Stimulated activated CD8-positive, alpha-beta memory T cell treated with anti-CD3 and anti-CD28 coated beads, Interleukin-4, amount 100 ng/mL, for 48 hours (primary cell): ENCODE data around the gene FHOD3.

Experiments
- DNase-seq: peaks from one replicate; pipeline ENCODE4 v3.0.0-alpha.2; 2020

Gene FHOD3

DNA sequence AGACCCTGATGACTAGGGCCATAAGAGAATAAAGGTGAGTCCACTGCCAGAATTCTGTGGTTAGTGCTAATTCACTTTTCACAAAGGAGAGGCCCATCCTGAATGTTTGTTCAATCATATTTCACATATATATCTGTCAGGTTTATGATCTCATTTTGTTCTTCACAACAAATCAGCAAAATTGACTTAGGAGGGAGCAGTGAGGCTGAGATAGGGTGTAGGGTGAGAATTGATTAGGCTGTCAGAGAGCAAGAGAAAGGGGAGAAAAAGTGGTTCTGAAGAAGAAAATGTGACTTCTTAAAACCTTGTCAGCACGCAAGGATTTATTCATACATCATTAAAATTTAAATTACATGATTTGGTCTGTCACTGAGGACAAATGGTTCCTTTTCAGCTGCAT is 117.7 kb downstream of the FHOD3 start:
- DNase-seq, result no peak

DNA sequence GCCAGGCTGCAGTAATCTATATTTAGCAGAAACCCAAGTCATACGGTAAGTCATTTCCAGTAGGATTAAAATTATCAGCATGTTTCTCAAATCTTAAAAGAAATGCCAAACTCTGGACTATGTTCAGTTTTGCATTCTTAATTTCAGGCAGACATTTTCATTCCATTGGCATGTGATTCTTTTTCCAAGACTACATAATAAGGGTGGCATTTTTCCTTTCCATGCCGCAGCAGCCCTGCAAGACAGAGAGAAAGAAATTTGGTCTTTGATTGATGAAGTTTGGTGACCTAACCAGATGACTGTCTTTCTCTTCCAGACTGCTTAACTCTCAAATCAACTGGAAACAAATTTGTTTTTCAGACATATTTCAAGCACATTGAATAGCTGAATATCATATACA is 118.1 kb downstream of the FHOD3 start:
- DNase-seq, result no peak

DNA sequence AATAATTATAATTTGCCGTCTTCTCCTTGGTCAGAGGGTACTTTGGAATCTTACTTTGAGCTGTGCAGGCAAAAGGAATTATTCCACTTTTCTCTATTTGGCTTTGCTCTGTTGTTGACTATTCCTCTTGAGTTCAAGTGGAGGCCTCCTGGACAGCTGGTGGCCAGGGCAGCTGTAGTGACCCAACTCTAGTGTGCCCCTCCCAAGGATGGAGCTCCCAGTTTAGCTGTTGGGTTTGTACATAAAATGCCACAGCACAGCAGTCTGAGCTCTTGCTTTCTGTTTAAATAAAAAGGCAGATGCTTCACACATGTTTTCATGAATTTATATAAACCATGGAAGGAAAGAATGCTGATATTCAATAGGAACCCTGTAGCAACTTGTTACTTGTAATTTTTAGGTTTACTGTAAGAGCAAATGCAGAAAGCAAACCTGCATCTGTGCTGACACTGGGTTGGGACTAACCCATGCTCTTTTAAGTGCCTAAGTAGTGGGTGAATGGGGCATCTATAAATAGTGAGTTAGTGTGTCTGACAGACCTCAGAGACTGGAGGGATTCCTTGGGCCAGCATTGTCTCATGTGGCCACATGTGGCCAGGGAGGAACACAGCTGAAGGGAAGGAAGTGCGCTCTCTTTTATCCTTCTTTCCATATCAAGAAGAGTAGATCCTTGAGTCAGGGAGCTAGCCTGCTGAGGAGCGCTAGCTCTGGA is 121.8 kb downstream of the FHOD3 start:
- no peak for DNase-seq

DNA sequence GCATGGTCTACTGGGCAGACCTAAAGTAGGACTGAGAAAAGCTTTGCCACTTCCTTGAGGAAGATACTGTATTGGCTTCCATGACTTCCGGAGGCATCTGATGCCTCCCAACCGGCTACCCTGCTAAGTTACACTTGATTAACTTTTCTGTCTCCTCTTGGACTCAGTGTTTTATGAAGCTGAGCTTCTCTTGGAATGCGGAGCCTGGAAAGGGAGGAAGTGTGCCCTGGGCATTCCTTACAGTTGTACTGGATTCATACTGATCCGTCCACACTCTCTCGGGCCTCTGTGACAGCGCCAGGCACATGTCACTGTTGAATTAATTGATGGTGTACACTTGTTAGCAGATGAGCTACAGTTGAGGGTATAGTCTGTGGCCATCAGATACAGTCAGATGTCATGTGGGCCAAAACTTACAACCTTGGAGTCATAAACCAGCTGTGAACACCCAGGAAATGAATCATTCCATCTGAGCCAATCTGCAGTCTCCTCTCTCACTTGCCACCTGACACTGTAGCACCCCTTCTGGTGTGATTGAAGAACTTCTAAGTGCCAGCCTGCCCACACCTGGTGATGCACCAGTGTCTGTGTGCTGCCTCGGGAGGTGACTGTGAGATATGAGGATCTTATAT is 122.5 kb downstream of the FHOD3 start:
- peak; percentile 28 for DNase-seq

DNA sequence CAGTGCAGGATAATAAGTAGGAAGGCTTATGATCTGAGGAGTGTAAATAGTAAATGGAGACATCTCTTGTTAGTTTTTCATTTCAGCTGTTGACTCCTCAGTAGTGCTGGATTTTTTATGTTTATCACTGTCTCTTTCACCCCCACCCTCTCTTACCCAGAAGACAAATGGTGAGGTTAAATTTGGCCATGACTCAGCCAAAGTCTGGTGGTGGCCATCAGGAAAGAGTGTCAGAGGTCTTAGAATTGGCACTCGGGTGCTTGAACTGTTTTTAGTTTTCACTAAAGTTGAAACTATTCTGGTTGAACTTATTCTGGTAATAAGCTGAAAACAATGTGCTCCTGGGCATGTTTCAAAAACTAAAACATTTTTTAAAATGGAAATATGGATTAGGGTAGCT is 123.3 kb downstream of the FHOD3 start:
- DNase-seq, result no peak

DNA sequence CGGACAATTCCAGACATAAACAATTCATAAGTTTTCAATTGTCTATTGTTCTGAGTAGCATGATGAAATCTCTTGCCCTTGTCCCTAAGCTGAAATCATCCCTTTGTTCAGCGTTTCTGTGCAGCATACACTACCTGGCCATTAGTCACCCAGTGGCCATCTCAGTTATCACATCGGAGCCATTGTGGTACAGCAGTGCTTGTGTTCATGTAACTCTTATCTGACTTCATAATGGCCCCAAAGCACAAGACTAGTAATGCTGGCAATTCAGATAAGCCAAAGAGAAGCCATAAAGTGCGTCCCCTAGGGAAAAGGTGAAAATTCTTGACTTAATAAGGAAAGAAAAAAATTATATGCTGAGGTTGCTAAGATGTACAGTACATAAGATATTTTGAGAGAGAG is 127.2 kb downstream of the FHOD3 start:
- no peak for DNase-seq

DNA sequence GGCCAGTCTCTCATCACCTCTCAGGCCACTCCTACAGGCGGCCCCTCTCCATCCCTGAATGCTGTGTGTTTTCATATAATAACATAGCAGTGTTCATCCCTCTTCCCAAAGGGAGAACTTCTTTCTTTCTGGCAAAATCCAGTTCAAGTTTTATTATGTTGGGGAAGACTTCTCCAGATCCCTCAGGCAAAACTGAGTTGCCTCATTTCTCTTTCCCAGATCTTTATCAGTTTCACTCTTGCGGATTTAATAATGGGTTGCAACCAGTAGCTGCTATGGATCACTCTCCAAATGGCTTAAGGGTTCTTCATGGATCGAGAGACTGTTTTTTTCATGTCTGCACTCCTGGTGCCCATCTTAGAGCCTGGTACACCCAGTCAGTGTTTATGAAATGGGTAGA is 129.9 kb downstream of the FHOD3 start:
- no peak for DNase-seq

DNA sequence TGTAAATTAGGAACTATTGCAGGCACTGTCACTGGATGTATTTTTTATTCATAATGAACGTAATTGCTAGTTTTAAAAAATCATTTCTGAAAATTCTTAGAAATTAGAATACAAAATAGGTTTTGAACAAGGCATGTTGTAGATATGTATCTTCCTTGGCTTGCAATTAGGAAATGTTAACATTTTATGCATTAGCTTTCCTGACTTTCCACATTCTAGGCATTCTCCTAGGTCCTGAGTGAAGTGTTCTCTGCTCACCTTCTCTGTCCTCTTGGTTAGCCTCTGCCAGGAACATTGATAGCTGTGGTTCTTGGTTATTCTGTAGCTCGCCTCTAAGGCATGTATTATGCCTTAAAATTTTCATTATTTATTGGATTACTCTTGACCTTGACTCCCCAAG is 130.3 kb downstream of the FHOD3 start:
- no peak for DNase-seq

DNA sequence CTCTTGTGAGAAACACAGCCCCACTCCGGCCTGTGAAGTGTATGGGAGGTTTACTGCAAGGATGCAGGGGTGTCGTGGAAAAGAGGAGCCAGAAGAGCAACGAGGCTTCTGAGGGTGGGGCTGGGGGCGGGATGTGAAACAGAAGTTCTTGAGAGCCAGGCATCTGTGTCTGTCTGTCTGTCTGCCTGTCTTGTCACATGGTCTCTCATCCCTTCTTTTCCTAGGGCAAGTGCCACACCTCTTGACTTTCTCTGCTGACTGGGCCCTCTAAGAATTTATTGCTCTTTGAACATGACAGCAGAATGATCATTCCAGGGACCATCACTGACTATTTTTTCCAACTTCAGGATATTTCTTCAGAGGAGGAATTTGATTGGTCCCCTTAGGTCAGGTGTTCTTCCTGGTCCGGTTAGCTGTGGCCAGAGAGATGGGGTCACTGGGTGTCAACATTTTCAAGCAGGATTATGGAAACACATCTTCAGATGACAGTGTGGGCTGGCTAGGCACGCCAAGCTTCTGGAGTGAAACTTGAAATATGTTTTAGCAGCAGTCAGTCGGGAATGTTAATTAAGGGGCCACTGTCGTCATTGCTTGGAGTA is 131.0 kb downstream of the FHOD3 start:
- DNase-seq, result no peak

DNA sequence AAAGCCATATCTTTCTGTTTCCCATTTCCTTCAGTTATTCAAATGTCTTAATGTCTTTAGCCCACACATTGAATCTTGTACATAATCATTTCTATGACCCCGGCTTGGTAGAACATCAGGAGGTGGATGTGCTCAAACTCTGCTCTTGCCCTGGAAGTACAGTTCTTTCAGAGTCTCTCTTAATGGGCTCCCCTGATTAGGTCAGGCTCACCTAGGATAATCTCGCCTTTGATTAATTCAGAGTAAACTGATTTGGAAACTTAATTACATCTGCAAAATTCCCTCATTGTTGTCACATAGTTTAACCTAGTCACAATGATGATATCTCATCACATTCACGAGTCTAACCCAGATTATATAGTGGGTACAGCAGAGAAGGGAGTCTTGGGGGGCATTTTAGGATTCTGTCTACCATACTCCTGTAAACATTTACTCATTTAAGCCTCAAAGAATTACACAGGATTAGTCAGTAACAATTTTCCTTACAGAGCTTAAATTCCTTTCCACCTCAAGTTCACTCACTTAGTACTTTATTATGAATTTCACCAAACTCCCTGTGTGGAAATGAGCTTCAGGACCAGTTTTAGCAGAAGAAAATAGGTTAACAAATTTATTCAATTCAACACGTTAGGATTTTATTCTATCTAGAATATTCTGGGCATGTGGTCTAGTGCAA is 135.5 kb downstream of the FHOD3 start:
- no peak for DNase-seq

DNA sequence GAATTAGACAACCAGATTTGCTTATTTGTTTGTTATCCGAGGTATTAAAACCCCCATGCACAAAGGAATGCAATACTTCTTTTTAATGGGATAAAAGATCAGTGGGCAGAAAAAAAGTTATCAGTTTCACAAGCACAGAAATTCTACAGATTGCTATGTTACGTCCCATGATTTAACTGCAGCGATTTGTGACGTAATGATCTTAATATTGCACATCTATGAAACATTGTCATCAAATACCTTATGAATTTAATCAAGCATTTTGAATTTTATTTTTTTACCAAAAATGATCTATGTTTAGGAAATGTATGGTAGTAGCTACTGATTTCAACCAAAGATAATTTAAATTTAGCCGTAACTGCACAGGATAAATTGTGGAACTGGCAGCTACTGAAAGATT is 138.9 kb downstream of the FHOD3 start:
- no peak for DNase-seq

DNA sequence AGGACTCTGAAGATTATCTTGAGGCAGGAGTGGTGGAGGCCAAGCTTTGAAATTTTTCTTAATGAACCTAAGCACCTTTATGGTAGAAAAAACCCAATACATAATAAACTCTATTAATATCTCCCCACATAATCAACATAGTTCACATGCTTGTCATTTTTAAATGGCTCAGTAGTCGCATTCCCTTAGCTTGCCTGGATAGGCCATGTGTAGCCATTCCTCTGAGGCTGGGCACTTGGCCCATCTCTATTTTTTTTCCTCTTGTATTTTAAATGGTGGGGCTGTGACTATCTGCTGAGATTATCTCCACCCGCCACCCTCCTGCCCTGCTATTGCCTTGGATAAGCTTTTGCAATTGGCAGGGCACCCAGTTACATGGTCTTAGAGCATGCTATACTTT is 143.1 kb downstream of the FHOD3 start:
- DNase-seq, result no peak

DNA sequence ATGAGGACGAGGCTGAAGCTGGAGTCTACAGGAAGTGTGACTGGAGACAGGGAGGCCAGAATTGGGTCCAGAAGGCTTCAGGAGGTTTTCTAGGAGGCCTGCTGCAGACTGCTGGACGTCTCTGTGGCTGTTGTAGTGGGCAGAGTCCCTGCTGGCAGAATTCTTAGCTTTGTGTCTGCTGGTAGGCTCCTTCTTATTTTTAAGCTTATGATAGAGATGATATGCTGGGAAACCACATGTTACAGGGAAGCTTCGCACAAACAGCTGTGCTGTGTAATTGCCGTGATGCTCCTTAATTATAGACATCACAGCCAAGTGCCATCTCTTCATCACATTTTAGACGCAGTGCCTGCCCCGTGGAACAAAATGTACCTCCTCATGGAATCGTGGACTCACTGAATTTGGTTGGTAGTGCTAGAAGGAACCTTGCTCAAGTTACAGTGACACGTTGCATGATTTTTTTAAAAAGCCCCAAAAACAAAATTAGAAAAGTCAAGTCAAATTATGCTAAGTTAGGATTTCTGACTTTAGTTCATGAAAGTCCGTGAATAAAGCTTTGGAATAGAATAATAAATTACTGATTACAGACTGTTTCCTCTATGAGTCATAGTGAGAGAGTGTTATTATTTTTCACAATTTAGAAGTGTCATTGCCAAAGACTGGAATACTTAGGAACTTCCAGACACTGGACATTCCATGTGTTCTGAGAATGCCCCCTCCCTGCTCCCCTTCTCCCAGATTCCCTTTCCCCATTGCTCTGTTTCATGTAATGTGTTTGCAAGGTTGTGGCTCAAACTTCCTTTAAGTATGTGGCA is 144.1 kb downstream of the FHOD3 start:
- no peak for DNase-seq

DNA sequence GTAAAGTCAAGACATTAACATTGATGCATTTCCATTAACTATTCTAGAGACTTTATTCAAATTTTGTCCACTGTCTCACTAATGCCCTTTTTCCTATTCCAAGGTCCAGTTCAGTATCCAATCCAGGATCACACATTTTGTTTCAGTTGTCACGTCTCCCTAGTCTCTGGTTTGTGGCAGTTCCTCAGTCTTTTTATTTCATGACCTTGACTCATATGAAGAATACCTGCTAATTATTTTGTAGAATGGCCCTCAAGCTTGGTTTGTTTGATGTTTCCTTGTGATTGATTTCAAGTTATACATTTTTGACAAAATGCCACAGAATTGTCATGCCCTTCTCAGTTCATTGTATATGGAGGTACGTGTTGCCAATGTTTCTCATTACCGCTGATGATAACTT is 145.2 kb downstream of the FHOD3 start:
- DNase-seq, result no peak

DNA sequence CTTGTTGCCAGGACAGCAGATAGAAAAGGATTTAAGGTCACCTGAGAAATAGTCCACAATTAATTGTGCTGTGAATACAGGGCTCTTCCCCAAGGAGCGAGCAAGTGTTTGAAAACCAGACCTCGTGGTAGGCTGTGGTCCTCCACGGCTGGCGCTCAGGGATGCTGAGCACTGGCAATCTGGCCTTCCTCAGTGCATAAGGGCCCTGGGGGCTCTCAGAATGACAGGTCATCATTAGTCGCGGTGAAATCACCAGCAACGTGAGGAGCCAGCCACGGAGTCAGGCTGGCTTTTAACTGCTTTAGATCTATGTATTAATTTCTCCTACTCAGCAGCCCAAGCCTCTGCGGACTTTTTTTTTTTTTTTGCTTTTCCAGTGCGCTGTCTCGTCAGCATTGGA is 148.5 kb downstream of the FHOD3 start:
- DNase-seq, result no peak

DNA sequence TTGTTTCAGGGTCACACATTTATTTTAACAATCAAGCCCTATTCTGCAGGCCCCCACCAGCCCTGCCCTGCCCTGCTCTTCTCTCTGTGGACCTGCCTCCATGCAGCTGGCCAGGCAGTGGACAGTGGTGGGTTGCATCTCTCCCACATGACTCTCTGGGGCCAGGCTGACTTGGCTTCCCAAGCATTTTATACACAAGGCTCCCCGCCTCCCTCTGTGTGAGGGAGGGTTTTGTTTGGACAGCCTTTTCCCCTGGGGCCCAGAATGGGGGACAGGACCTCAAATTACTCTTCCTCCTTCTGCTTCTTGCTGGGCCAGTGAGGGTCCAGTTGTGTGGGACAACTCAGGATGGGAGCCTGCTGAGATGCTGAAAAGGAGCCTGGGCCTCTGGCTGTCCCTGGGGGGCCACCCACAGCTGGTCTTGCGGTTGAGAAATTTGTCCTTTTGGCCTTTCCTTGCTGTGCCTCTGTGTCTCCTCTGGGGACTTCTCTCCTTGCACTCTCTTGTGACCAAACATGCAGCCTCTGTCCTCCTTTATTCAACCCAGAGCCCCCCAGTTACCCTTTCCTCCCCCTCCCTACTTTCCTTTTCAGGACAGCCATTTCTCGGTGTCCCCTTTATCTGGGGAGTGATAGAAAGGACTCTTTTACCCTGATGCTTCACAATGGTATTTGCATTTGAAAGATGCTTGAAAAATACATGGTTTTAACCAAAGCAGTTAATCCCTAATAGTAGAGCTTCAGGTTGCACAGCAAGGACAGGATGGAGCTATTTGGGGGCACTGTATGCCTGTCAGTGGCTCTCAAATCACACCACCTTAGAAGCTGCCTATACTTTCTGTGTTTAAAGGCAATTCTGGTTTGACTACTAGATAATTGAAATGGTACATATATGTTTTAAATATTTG is 151.1 kb downstream of the FHOD3 start:
- no peak for DNase-seq

DNA sequence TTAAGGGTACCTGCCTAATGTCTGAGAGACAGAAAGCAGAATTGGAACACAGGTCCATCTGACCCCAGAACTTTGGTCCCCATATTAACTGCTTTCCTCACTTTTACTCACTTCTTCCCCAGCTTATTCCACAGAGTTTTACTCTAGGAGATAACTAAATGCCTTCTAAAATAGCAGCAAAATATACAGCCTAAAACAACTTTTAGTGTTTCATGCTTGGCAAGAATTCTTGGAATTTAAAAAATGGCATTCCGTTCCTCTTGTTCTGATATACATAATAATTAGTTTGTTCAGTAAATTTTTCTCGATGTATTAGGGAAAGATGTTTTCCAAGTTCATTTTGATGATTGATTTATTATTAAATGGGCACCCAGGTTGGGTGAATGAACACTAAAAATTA is 151.9 kb downstream of the FHOD3 start:
- DNase-seq, result no peak

DNA sequence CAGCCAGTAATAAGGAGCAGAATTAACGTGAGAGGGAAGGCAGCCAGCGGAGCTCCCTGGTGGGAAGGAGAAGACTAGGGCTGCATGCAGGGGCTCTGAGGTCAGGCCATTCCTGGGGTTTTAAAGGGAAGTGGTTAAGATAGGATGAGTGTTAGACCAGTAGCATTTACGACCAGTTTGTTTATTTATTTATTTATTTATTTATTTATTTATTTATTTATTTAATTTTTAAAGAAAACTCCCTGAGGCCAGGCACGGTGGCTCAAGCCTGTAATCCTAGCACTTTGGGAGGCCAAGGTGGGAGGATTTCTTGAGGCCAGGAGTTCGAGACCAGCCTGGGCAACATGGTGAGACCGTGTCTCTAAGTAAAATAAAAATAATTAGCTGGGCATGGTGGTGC is 152.8 kb downstream of the FHOD3 start:
- DNase-seq, result no peak

DNA sequence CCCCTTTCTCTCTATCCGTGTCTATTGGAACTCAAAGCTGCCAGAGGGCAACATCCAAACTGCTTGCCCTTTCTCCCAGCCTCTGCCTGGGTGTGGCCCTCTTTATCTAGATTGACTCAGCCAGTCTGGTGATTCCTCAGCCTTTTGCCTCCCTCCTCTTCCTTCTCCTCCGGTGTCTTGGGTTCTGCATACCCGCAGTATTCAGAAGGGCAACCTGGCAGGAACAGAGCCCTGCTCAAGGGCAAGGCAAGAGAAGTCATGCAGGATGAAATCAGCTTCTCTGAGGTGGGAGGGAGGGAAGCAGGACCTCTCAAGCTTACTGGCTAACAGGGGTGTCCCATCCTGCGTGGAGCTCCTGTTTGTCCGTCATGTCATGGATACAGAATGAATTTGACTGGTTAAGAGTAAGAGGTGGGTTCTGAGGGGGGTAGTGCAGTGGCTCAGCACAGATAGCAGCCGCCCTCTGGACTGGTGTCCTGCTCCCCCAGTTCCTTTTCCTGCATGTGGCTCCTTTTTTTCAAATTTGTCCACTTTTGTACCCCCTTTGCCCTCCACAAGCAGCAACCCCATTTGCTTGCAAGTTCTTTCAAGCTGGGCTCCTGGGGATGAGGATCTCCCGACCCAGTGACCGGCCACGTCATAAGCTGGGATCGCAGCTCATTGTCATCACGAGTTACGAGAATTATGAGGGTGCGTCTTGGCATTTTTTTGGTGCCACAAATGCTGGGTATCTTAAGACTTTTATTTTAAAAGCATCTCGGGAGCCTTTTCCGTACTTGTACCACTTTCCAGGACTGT is 154.1 kb downstream of the FHOD3 start:
- no peak for DNase-seq

DNA sequence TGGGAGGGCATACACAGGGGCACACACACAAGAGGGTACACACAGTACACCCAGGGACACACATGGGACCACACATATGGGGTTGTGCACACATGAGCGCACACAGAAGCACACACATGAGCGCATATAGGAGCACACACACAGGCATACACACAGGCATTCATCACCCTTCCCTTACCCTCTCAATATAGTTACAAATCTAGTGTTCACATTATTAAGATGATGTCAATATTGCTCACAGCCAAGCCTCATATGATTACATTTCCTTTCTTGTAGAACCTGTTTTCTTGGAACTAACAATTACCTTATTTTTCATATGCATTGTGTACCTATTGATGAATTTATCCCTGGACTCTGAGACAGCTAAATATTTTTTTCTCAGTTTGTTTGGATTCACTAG is 156.7 kb downstream of the FHOD3 start:
- DNase-seq, result no peak

DNA sequence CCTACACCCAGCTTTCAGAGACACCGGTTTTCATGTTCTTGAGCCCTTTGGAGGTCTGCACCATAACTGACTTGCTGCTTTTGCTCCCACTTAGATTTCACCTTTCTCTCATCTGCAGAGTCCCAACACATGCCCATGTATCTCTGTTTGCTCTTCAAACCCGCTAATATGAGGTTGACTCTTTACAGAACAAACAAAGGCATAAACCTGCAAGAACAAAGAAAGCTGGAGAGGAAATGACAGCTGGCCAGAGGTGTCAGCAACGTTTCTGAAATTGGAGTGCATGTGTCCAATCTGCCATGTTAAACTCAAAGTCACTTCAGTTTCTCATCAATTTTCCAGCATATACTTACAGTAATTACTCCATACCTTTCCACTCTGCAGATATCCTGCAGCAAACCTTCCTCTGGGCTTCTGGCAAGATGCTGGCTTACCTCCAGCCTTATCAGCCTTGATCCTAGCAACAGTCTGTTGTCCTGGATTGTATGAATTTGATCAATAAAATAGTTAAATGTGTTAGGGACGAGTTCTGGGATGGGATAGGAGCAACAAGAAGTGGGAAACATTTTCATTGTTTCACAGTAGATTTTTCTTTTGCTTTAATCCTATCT is 157.4 kb downstream of the FHOD3 start:
- DNase-seq, result no peak
